GM12874 (cell line): ENCODE results near the gene MROH2B.

Source experiments
- CTCF ChIP-seq: IDR thresholded peaks from 2 replicates; pipeline ENCODE4 v1.5.1; 2011; ENCODE audit warnings: low read depth, mild to moderate bottlenecking, control low read depth, low read length, moderate library complexity; ENCODE audit not compliant: insufficient read depth

Gene MROH2B

GRCh38 chr5:40995801-40996586, 75.1 kb downstream of the MROH2B start:
- no peak for TF ChIP-seq CTCF

GRCh38 chr5:40991981-40992559, 79.1 kb downstream of the MROH2B start:
- TF ChIP-seq CTCF, result no peak

GRCh38 chr5:40991168-40991980, 79.8 kb downstream of the MROH2B start:
- no peak for TF ChIP-seq CTCF

GRCh38 chr5:40988746-40989510, 82.2 kb downstream of the MROH2B start:
- TF ChIP-seq CTCF, result no peak

- TF ChIP-seq CTCF, result no peak
Measured at GRCh38 chr5:40987349-40987748, 83.8 kb downstream of the MROH2B start.

- no peak for TF ChIP-seq CTCF
Measured at GRCh38 chr5:40986666-40987065, 84.5 kb downstream of the MROH2B start.
